Neural progenitor cell (in vitro differentiated cells): ENCODE data around the gene KIR3DL3. TPM values are rescaled to one million over a fixed set of nuclear protein-coding genes. Genes with fewer than 3 reads are reported as not detected.
"Not testable (repeated sequence)": the region's sequence is repeated elsewhere in the genome, so short reads cannot be mapped to it uniquely, and the experiment has no call there.

Experiments used
- DNase-seq: peaks from one replicate; pipeline ENCODE4 v3.0.0-alpha.2; 2016; ENCODE audit warnings: low spot score
- H2AFZ ChIP-seq: fragments of 200-600 bp; sonication (generic); replicated peaks from 2 replicates; pipeline ENCODE4 v1.6.1; 2016; ENCODE audit warnings: antibody characterized with exemption
- H3F3A ChIP-seq: fragments of 200-600 bp; sonication (generic); 2 replicates; pipeline ENCODE4 v1.6.1; 2016; ENCODE audit warnings: antibody characterized with exemption, low read depth
- H3K27ac ChIP-seq: fragments of 200-600 bp; sonication (generic); 2 replicates; pipeline ENCODE4 v1.5.1; 2016; ENCODE audit warnings: mild to moderate bottlenecking
- H3K27me3 ChIP-seq: fragments of 200-600 bp; sonication (generic); 2 replicates; pipeline ENCODE4 v1.6.1; 2016; ENCODE audit warnings: mild to moderate bottlenecking, moderate library complexity
- H3K36me3 ChIP-seq: fragments of 200-600 bp; sonication (generic); 2 replicates; pipeline ENCODE4 v1.5.1; 2016
- H3K4me1 ChIP-seq: fragments of 200-600 bp; sonication (generic); 2 replicates; pipeline ENCODE4 v1.6.1; 2016; ENCODE audit warnings: mixed run types
- H3K4me2 ChIP-seq: fragments of 200-600 bp; sonication (generic); 2 replicates; pipeline ENCODE4 v1.6.1; 2016
- H3K4me3 ChIP-seq: fragments of 200-600 bp; sonication (generic); 2 replicates; pipeline ENCODE4 v1.5.1; 2016
- H3K79me2 ChIP-seq: fragments of 200-600 bp; sonication (generic); 2 replicates; pipeline ENCODE4 v1.6.1; 2016; ENCODE audit warnings: low read depth
- H3K9ac ChIP-seq: fragments of 200-600 bp; sonication (generic); 2 replicates; pipeline ENCODE4 v1.6.1; 2016
- H3K9me3 ChIP-seq: fragments of 200-600 bp; sonication (generic); 2 replicates; pipeline ENCODE4 v1.5.1; 2016; ENCODE audit warnings: low read depth
- H4K20me1 ChIP-seq: fragments of 200-600 bp; sonication (generic); 2 replicates; pipeline ENCODE4 v1.6.1; 2016; ENCODE audit warnings: low read depth
- H3K27ac Mint-ChIP-seq: 3 replicates; pipeline ENCODE4 v1.8.0; 2021; ENCODE audit warnings: mixed read lengths
- H3K27me3 Mint-ChIP-seq: 2 replicates; pipeline ENCODE4 v1.8.0; 2022; ENCODE audit warnings: low read depth, mild to moderate bottlenecking, inconsistent platforms, moderate library complexity, mixed read lengths; ENCODE audit not compliant: insufficient read depth
- H3K36me3 Mint-ChIP-seq: 3 replicates; pipeline ENCODE4 v1.8.0; 2021; ENCODE audit warnings: mixed read lengths
- H3K4me1 Mint-ChIP-seq: 3 replicates; pipeline ENCODE4 v1.8.0; 2021; ENCODE audit warnings: mixed read lengths
- H3K4me3 Mint-ChIP-seq: 3 replicates; pipeline ENCODE4 v1.8.0; 2021; ENCODE audit warnings: mild to moderate bottlenecking, moderate library complexity, mixed read lengths
- H3K9me3 Mint-ChIP-seq: 3 replicates; pipeline ENCODE4 v1.8.0; 2020; ENCODE audit warnings: mixed read lengths
- EZH2 ChIP-seq: fragments of 200-600 bp; sonication (generic); IDR thresholded peaks from 2 replicates; pipeline ENCODE4 v1.6.1; 2017; ENCODE audit warnings: antibody characterized with exemption, mild to moderate bottlenecking, moderate library complexity
- EZH2phosphoT487 ChIP-seq: fragments of 200-600 bp; sonication (generic); IDR thresholded peaks from 2 replicates; pipeline ENCODE4 v1.6.1; 2017; ENCODE audit warnings: antibody characterized with exemption
- total RNA-seq: library from RNA; depleted of rRNA; stranded (reverse); fragments of >200 nt; gene quantifications from 2 replicates; pipeline ENCODE4 v1.2.3, GENCODE V29; 2015; ENCODE audit warnings: low replicate concordance
- TF ChIP-seq, protein P1 (sequence below): fragments of 200-600 bp; sonication (generic); IDR thresholded peaks from 2 replicates; pipeline ENCODE4 v1.5.1; 2017; ENCODE audit warnings: antibody characterized with exemption, mild to moderate bottlenecking

Gene KIR3DL3
- total RNA-seq, 1 donor from 2014 or later, result not detected

GRCh38 chr19:54727562-54727961 lies 3.3 kb downstream of the KIR3DL3 start:
- Histone ChIP-seq H3K27ac (no peak overlapping the region), H3K4me3 (no peak overlapping the region), H3F3A (no peaks in the 10 kb centered on the region), H3K4me2 (no peak overlapping the region), H4K20me1 (no peaks in the 10 kb centered on the region), H3K9ac (no peak overlapping the region), H3K4me1 (no peaks in the 10 kb centered on the region), H3K27me3 (no peaks in the 10 kb centered on the region), H3K36me3 (no peaks in the 10 kb centered on the region), H3K9me3 (peaks cover 6% of the 10 kb centered on the region), H3K79me2 (no peaks in the 10 kb centered on the region), H2AFZ (no peak overlapping the region)
- Mint-ChIP-seq H3K4me3 (no peak overlapping the region), H3K27ac (no peak overlapping the region), H3K4me1 (no peaks in the 10 kb centered on the region), H3K36me3 (no peaks in the 10 kb centered on the region), H3K9me3 (peaks cover 55% of the 10 kb centered on the region), H3K27me3 (peaks cover 7% of the 10 kb centered on the region)
- DNase-seq, result no peak
- no peak for TF ChIP-seq EZH2phosphoT487
- TF ChIP-seq, protein P1, sequence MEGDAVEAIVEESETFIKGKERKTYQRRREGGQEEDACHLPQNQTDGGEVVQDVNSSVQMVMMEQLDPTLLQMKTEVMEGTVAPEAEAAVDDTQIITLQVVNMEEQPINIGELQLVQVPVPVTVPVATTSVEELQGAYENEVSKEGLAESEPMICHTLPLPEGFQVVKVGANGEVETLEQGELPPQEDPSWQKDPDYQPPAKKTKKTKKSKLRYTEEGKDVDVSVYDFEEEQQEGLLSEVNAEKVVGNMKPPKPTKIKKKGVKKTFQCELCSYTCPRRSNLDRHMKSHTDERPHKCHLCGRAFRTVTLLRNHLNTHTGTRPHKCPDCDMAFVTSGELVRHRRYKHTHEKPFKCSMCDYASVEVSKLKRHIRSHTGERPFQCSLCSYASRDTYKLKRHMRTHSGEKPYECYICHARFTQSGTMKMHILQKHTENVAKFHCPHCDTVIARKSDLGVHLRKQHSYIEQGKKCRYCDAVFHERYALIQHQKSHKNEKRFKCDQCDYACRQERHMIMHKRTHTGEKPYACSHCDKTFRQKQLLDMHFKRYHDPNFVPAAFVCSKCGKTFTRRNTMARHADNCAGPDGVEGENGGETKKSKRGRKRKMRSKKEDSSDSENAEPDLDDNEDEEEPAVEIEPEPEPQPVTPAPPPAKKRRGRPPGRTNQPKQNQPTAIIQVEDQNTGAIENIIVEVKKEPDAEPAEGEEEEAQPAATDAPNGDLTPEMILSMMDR, result no peak
- TF ChIP-seq EZH2, result no peak

DNA sequence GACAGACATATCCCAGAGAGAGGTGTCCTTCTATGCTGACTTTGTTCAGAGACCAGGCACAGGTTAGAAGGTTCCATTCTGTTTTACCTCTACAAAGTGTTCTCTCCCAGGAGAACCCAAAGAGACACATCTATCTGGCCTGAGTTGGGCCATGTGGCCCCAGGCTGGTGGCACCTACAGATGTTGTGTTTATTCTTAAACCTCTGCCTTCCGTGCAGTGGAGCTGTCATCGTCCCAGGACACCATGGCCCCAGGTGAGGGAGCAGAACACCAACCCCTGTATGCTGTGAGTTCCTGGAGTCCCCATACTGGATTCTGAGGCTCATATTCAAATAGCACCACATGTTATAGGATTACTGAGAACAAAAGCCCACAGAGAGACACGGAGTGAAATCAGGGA lies 3.9 kb downstream of the KIR3DL3 start:
- peaks cover 7% of the 10 kb centered on the region for H3K27me3 Mint-ChIP-seq
- Histone ChIP-seq H3K9ac (no peak overlapping the region), H4K20me1 (no peaks in the 10 kb centered on the region), H3K36me3 (no peaks in the 10 kb centered on the region), H3K27ac (no peak overlapping the region), H3K4me2 (no peak overlapping the region), H3K9me3 (peaks cover under 1% of the 10 kb centered on the region), H3K79me2 (no peaks in the 10 kb centered on the region), H3K4me3 (no peak overlapping the region), H2AFZ (no peak overlapping the region), H3K4me1 (no peaks in the 10 kb centered on the region), H3K27me3 (no peaks in the 10 kb centered on the region), H3F3A (no peaks in the 10 kb centered on the region)
- H3K36me3 Mint-ChIP-seq, result no peaks in the 10 kb centered on the region
- TF ChIP-seq EZH2, result no peak
- H3K27ac Mint-ChIP-seq, result no peak overlapping the region
- H3K9me3 Mint-ChIP-seq, result peaks cover 59% of the 10 kb centered on the region
- DNase-seq, result no peak
- H3K4me1 Mint-ChIP-seq, result no peaks in the 10 kb centered on the region
- H3K4me3 Mint-ChIP-seq, result no peak overlapping the region

- H3K27ac ChIP-seq, result no peak overlapping the region
- H3K4me3 ChIP-seq, result no peak overlapping the region
- H3F3A ChIP-seq, result no peaks in the 10 kb centered on the region
- no peaks in the 10 kb centered on the region for H4K20me1 ChIP-seq
- H3K36me3 ChIP-seq, result no peaks in the 10 kb centered on the region
- no peak overlapping the region for H3K9ac ChIP-seq
- H3K27ac Mint-ChIP-seq, result no peak overlapping the region
- no peaks in the 10 kb centered on the region for H3K79me2 ChIP-seq
- H2AFZ ChIP-seq, result no peak overlapping the region
- no peaks in the 10 kb centered on the region for H3K4me1 ChIP-seq
- H3K4me2 ChIP-seq, result no peak overlapping the region
- H3K36me3 Mint-ChIP-seq, result no peaks in the 10 kb centered on the region
- peaks cover 51% of the 10 kb centered on the region for H3K9me3 Mint-ChIP-seq
- no peak overlapping the region for H3K4me3 Mint-ChIP-seq
- no peaks in the 10 kb centered on the region for H3K27me3 ChIP-seq
- no peak for DNase-seq
- H3K27me3 Mint-ChIP-seq, result peaks cover 12% of the 10 kb centered on the region
- TF ChIP-seq EZH2, result no peak
- TF ChIP-seq, protein P1, result no peak
- no peak for TF ChIP-seq EZH2phosphoT487
- no peaks in the 10 kb centered on the region for H3K4me1 Mint-ChIP-seq
- no peaks in the 10 kb centered on the region for H3K9me3 ChIP-seq
These were observed 5.4 kb downstream of the KIR3DL3 start for GRCh38 chr19:54729416-54730188.

DNA sequence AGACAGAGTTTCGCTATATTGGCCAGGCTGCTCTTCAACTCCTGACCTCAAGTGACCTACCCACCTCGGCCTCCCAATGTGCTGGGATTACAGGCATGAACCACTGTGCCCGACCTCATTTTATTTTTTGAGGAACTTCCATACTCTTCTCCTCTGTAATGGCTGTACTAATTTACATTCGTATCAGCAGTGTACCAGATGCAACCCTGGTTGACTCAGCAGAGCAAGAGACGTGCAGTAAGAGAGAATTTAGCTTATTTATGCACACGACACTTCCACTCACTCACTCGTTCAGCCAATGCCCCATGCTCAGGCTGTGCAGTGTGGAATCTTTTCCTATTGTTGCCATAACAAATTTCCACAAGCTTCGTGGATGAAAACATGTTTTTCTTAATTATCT lies 6.9 kb downstream of the KIR3DL3 start:
- Mint-ChIP-seq H3K4me1 (no peaks in the 10 kb centered on the region), H3K36me3 (no peaks in the 10 kb centered on the region), H3K27me3 (peaks cover 10% of the 10 kb centered on the region), H3K4me3 (no peak overlapping the region), H3K9me3 (peaks cover 46% of the 10 kb centered on the region), H3K27ac (no peak overlapping the region)
- no peaks in the 10 kb centered on the region for H3K9me3 ChIP-seq
- no peak overlapping the region for H2AFZ ChIP-seq
- no peaks in the 10 kb centered on the region for H3K4me1 ChIP-seq
- H3F3A ChIP-seq, result no peaks in the 10 kb centered on the region
- no peak overlapping the region for H3K9ac ChIP-seq
- H3K36me3 ChIP-seq, result no peaks in the 10 kb centered on the region
- no peaks in the 10 kb centered on the region for H3K27me3 ChIP-seq
- H3K4me2 ChIP-seq, result no peak overlapping the region
- H3K27ac ChIP-seq, result no peak overlapping the region
- no peaks in the 10 kb centered on the region for H4K20me1 ChIP-seq
- DNase-seq, result no peak
- no peak overlapping the region for H3K4me3 ChIP-seq
- TF ChIP-seq EZH2phosphoT487 (no peak), EZH2 (no peak)
- TF ChIP-seq, protein P1, result no peak
- no peaks in the 10 kb centered on the region for H3K79me2 ChIP-seq

DNA sequence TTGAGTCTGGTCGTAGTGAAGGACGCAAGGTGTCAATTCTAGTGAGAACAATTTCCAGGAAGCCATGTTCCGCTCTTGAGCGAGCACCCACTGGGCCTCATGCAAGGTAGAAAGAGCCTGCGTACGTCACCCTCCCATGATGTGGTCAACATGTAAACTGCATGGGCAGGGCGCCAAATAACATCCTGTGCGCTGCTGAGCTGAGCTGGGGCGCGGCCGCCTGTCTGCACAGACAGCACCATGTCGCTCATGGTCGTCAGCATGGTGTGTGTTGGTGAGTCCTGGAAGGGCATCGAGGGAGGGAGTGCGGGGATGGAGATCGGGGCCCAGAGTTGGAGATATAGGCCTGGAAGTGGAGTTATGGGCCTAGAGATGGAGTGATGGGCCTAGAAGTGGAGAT lies 14.1 kb downstream of the KIR3DL3 start, which contains the start of gene KIR2DL3:
Gene KIR2DL3 (plus strand): TSS at position 208 of the 400 bp plus-strand sequence. CDS start 33 bp downstream, at position 241.
- not testable (repeated sequence) for H3K27me3 ChIP-seq, H3K4me2 ChIP-seq, H3K4me1 Mint-ChIP-seq, DNase-seq, H3K4me3 ChIP-seq, H3K9me3 ChIP-seq, H3K36me3 ChIP-seq, H3K4me3 Mint-ChIP-seq, H2AFZ ChIP-seq, H3K79me2 ChIP-seq, H3F3A ChIP-seq, H3K27ac Mint-ChIP-seq, H3K9ac ChIP-seq, H3K36me3 Mint-ChIP-seq, H4K20me1 ChIP-seq, H3K27ac ChIP-seq, H3K4me1 ChIP-seq
- H3K9me3 Mint-ChIP-seq, result peaks cover 38% of the 10 kb centered on the region
- peaks cover 11% of the 10 kb centered on the region for H3K27me3 Mint-ChIP-seq
